Measurements from ENCODE around the gene C2CD3. TPM values are rescaled to one million over a fixed set of nuclear protein-coding genes. Genes with fewer than 3 reads are reported as not detected.
A peak's percentile ranks its signal among the peaks of the same experiment; 100 is the strongest.

C2CD3 gene
- total and polyA plus RNA-seq, 9 of the 15 experiments (the other 6 are each of a cell fraction or from before 2014, with no cell fraction given): 4.4 to 20.2 (median 15.4) TPM

GRCh38 chr11:74170694-74171629, at the start of gene C2CD3, which contains the start of gene PPME1 (continued):
- peak; percentile 71 for TF ChIP-seq PRDM10 (IDR thresholded peaks at IDR 0.05; ENCODE audit: partially characterized antibody)
- peak in 1 of 2 experiments; percentile 70; a peak in 2 of 4 replicates for TF ChIP-seq HDAC1 (IDR thresholded peaks at IDR 0.05)
- TF ChIP-seq PHF21A (IDR thresholded peaks at IDR 0.05; ENCODE audit: borderline replicate concordance, low read depth): no peak
- 0 out of 2 replicates have a peak, but pooled peaks have one; percentile 7 for TF ChIP-seq JUN (IDR thresholded peaks at IDR 0.05; ENCODE audit: borderline replicate concordance, low read depth, low read length)
- no peak for TF ChIP-seq JUN (CRISPR knock-in tag; IDR thresholded peaks at IDR 0.05; ENCODE audit: borderline replicate concordance)
- no peak for TF ChIP-seq SMARCE1 (IDR thresholded peaks at IDR 0.05)
- TF ChIP-seq SMAD3 (CRISPR knock-in tag; conservative IDR thresholded peaks at IDR 0.05): no peak
- peak; percentile 48 for TF ChIP-seq NELFE (IDR thresholded peaks at IDR 0.05; ENCODE audit: insufficient read depth, insufficient read length)
- TF ChIP-seq, protein P1, sequence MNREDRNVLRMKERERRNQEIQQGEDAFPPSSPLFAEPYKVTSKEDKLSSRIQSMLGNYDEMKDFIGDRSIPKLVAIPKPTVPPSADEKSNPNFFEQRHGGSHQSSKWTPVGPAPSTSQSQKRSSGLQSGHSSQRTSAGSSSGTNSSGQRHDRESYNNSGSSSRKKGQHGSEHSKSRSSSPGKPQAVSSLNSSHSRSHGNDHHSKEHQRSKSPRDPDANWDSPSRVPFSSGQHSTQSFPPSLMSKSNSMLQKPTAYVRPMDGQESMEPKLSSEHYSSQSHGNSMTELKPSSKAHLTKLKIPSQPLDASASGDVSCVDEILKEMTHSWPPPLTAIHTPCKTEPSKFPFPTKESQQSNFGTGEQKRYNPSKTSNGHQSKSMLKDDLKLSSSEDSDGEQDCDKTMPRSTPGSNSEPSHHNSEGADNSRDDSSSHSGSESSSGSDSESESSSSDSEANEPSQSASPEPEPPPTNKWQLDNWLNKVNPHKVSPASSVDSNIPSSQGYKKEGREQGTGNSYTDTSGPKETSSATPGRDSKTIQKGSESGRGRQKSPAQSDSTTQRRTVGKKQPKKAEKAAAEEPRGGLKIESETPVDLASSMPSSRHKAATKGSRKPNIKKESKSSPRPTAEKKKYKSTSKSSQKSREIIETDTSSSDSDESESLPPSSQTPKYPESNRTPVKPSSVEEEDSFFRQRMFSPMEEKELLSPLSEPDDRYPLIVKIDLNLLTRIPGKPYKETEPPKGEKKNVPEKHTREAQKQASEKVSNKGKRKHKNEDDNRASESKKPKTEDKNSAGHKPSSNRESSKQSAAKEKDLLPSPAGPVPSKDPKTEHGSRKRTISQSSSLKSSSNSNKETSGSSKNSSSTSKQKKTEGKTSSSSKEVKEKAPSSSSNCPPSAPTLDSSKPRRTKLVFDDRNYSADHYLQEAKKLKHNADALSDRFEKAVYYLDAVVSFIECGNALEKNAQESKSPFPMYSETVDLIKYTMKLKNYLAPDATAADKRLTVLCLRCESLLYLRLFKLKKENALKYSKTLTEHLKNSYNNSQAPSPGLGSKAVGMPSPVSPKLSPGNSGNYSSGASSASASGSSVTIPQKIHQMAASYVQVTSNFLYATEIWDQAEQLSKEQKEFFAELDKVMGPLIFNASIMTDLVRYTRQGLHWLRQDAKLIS (CRISPR knock-in tag; IDR thresholded peaks at IDR 0.05): peak; percentile 76; the same call in 1 of the 2 replicates
- TF ChIP-seq HEY1 (CRISPR knock-in tag; IDR thresholded peaks at IDR 0.05; ENCODE audit: borderline replicate concordance): no peak
- TF ChIP-seq CEBPB (tag; IDR thresholded peaks at IDR 0.05): no peak
- TF ChIP-seq ZFP36 (IDR thresholded peaks at IDR 0.05; ENCODE audit: low read depth, low read length, partially characterized antibody): no peak
- TF ChIP-seq TAF15 (IDR thresholded peaks at IDR 0.05; ENCODE audit: low read depth, low read length): no peak
- no peak for TF ChIP-seq U2AF2 (optimal IDR thresholded peaks at IDR 0.05; ENCODE audit: low read depth, low read length)
- peak; percentile 56 for TF ChIP-seq SMAD1 (IDR thresholded peaks at IDR 0.05; ENCODE audit: low read depth, low read length, partially characterized antibody)
- no peak for TF ChIP-seq RBM34 (IDR thresholded peaks at IDR 0.05; ENCODE audit: borderline replicate concordance, insufficient read depth, low read length)
